Liver (tissue), 9 donors: ENCODE data around the gene DNAH1. TPM values are rescaled to one million over a fixed set of nuclear protein-coding genes. Genes with fewer than 3 reads are reported as not detected.

Source experiments
- DNase-seq: peaks from one replicate; pipeline ENCODE4 v3.0.0-alpha.2; 2017; ENCODE audit warnings: low spot score
- H3K27ac ChIP-seq, 2 donors: one replicate each; pipeline ENCODE4 v1.7.0; 2013; ENCODE audit warnings: inconsistent platforms in 2 of 2, low read length in 2 of 2, control low read depth in 1 of 2, low read depth in 1 of 2, mild to moderate bottlenecking in 1 of 2
- H3K27me3 ChIP-seq, 4 donors: one replicate each; pipeline versions ENCODE4 v1.6.1 to v1.7.0; 2013; ENCODE audit warnings: low read length in 3 of 4, inconsistent platforms in 1 of 4, mild to moderate bottlenecking in 1 of 4, moderate library complexity in 1 of 4; ENCODE audit not compliant: control insufficient read depth in 4 of 4, insufficient read depth in 4 of 4
- H3K36me3 ChIP-seq, 4 donors: one replicate each; pipeline versions ENCODE4 v1.6.1 to v1.7.0; 2013; ENCODE audit warnings: low read length in 3 of 4, mild to moderate bottlenecking in 3 of 4, low read depth in 1 of 4, moderate library complexity in 1 of 4; ENCODE audit not compliant: control insufficient read depth in 4 of 4, insufficient read depth in 3 of 4
- H3K4me1 ChIP-seq, 4 donors: one replicate each; pipeline versions ENCODE4 v1.6.1 to v1.7.0; 2013; ENCODE audit warnings: low read length in 3 of 4, mild to moderate bottlenecking in 3 of 4, moderate library complexity in 1 of 4; ENCODE audit not compliant: control insufficient read depth in 4 of 4, insufficient read depth in 4 of 4
- H3K4me3 ChIP-seq, 3 donors: one replicate each; pipeline versions ENCODE4 v1.6.1 to v1.7.0; 2013; ENCODE audit warnings: low read length in 3 of 3, control low read depth in 1 of 3, low read depth in 1 of 3, mild to moderate bottlenecking in 1 of 3
- H3K9ac ChIP-seq, 2 donors: one replicate each; pipeline ENCODE4 v1.7.0; 2013; ENCODE audit warnings: low read length in 2 of 2, mild to moderate bottlenecking in 2 of 2, moderate library complexity in 2 of 2, control low read depth in 1 of 2, low read depth in 1 of 2
- H3K9me3 ChIP-seq, 4 donors: one replicate each; pipeline versions ENCODE4 v1.6.1 to v1.7.0; 2013; ENCODE audit warnings: low read length in 3 of 4; ENCODE audit not compliant: control insufficient read depth in 4 of 4
- EGR1 ChIP-seq, 2 donors: IDR thresholded peaks; 2 replicates each; pipeline ENCODE4 v1.6.1; 2016 to 2018; ENCODE audit warnings: antibody characterized with exemption in 2 of 2, low read depth in 2 of 2
- FOXA1 ChIP-seq: IDR thresholded peaks from 2 replicates; pipeline ENCODE4 v1.6.1; 2016; ENCODE audit warnings: antibody characterized with exemption
- FOXA2 ChIP-seq: IDR thresholded peaks from 2 replicates; pipeline ENCODE4 v1.6.1; 2016; ENCODE audit warnings: antibody characterized with exemption
- GABPA ChIP-seq, 2 donors: IDR thresholded peaks in 1 of 2; conservative IDR thresholded peaks in 1 of 2; 2 replicates each; pipeline ENCODE4 v1.6.1; 2016; ENCODE audit warnings: antibody characterized with exemption in 2 of 2, mild to moderate bottlenecking in 1 of 2, moderate library complexity in 1 of 2
- HNF4A ChIP-seq, 2 donors: conservative IDR thresholded peaks; 2 replicates each; pipeline ENCODE4 v1.6.1; 2016; ENCODE audit warnings: antibody characterized with exemption in 2 of 2, mild to moderate bottlenecking in 2 of 2
- HNF4G ChIP-seq: IDR thresholded peaks from 2 replicates; pipeline ENCODE4 v1.6.1; 2016; ENCODE audit warnings: antibody characterized with exemption
- JUND ChIP-seq, 2 donors: IDR thresholded peaks; 2 replicates each; pipeline ENCODE4 v1.6.1; 2016; ENCODE audit warnings: antibody characterized with exemption in 2 of 2
- MAX ChIP-seq: IDR thresholded peaks from 2 replicates; pipeline ENCODE4 v1.6.1; 2016; ENCODE audit warnings: antibody characterized with exemption
- NR2F2 ChIP-seq: IDR thresholded peaks from 2 replicates; pipeline ENCODE4 v1.6.1; 2016; ENCODE audit warnings: antibody characterized with exemption
- RXRA ChIP-seq, 2 donors: IDR thresholded peaks; 2 replicates each; pipeline ENCODE4 v1.6.1; 2017 to 2018; ENCODE audit warnings: antibody characterized with exemption in 2 of 2, mild to moderate bottlenecking in 1 of 2
- SP1 ChIP-seq: IDR thresholded peaks from 2 replicates; pipeline ENCODE4 v1.6.1; 2018; ENCODE audit warnings: antibody characterized with exemption, mild to moderate bottlenecking
- TAF1 ChIP-seq: conservative IDR thresholded peaks from 2 replicates; pipeline ENCODE4 v1.6.1; 2016; ENCODE audit warnings: antibody characterized with exemption, mild to moderate bottlenecking
- YY1 ChIP-seq: IDR thresholded peaks from 2 replicates; pipeline ENCODE4 v1.6.1; 2016; ENCODE audit warnings: antibody characterized with exemption, mild to moderate bottlenecking
- WGBS: extraction: QIAGEN DNeasy Blood & Tissue Kit; methylation state at CpG from one replicate; pipeline ENCODE4 v1.1.7; 2013; 5-methylcytosine and 5-hydroxymethylcytosine counted together
- polyA plus RNA-seq, 2 donors: library from polyadenylated mRNA; stranded (reverse) in 1 of 2; unstranded in 1 of 2; fragments of 200-250 nt in 1 of 2; fragments of >200 nt in 1 of 2; fragmentation: Nextera tagmentation in 1 of 2; extraction: Ambion mirVana in 1 of 2; gene quantifications; one replicate each; pipeline versions ENCODE4 v1.2.1 to v1.2.3, GENCODE V29; 2013 to 2015
- total RNA-seq, 2 donors: library from RNA; depleted of rRNA; stranded (reverse); fragments of >200 nt; gene quantifications; one replicate each; pipeline ENCODE4 v1.2.3, GENCODE V29; 2014
- TF ChIP-seq, protein P1 (sequence below): IDR thresholded peaks from 2 replicates; pipeline ENCODE4 v1.6.1; 2016; ENCODE audit warnings: antibody characterized with exemption
- TF ChIP-seq, protein P2 (sequence below): fragments of 150-350 bp; IDR thresholded peaks from 2 replicates; pipeline ENCODE4 v1.5.1; 2017; ENCODE audit warnings: improper control_type of control experiment, low read depth, low read length; ENCODE audit not compliant: missing input control
- TF ChIP-seq, protein P3 (sequence below): IDR thresholded peaks from 2 replicates; pipeline ENCODE4 v1.6.1; 2016; ENCODE audit warnings: antibody characterized with exemption
- donor health status: healthy.
- donor health status: healthy.
- donor health status: healthy.
- donor health status: healthy.
- donor health status: healthy.

The DNAH1 gene
- total and polyA plus RNA-seq, 4 donors: 1.5 to 6.0 (median 2.5) TPM

DNA sequence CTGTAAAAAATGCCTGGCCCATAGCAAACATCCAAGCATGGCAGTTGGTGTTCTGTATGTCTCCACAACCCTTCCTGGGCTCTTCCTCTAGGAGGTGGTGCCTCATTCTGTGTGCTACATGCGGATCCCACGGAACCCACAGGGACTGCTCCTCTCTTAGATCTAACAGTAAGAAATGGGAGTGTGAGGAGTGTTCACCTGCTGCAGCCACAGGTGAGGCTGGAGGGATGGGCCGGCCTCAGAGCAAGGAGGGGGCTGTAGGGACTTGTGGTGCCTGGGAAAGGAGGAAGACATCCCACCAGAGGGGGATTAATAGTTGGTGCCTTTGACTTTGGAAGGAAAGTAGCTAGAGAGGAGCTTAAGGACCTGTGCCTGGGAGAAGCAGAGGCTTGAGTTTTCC lies 106.5 kb downstream of the DNAH1 start:
- no peaks in the 10 kb centered on the region for H3K27me3 ChIP-seq
- DNase-seq: no peak
- H3K27ac ChIP-seq: no peak overlapping the region
- no peak for TF ChIP-seq EGR1 (IDR thresholded peaks at IDR 0.05; ENCODE audit: low read depth in 2 of 2)
- TF ChIP-seq, protein P1, sequence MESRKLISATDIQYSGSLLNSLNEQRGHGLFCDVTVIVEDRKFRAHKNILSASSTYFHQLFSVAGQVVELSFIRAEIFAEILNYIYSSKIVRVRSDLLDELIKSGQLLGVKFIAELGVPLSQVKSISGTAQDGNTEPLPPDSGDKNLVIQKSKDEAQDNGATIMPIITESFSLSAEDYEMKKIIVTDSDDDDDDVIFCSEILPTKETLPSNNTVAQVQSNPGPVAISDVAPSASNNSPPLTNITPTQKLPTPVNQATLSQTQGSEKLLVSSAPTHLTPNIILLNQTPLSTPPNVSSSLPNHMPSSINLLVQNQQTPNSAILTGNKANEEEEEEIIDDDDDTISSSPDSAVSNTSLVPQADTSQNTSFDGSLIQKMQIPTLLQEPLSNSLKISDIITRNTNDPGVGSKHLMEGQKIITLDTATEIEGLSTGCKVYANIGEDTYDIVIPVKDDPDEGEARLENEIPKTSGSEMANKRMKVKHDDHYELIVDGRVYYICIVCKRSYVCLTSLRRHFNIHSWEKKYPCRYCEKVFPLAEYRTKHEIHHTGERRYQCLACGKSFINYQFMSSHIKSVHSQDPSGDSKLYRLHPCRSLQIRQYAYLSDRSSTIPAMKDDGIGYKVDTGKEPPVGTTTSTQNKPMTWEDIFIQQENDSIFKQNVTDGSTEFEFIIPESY: no peak
- TF ChIP-seq, protein P2, sequence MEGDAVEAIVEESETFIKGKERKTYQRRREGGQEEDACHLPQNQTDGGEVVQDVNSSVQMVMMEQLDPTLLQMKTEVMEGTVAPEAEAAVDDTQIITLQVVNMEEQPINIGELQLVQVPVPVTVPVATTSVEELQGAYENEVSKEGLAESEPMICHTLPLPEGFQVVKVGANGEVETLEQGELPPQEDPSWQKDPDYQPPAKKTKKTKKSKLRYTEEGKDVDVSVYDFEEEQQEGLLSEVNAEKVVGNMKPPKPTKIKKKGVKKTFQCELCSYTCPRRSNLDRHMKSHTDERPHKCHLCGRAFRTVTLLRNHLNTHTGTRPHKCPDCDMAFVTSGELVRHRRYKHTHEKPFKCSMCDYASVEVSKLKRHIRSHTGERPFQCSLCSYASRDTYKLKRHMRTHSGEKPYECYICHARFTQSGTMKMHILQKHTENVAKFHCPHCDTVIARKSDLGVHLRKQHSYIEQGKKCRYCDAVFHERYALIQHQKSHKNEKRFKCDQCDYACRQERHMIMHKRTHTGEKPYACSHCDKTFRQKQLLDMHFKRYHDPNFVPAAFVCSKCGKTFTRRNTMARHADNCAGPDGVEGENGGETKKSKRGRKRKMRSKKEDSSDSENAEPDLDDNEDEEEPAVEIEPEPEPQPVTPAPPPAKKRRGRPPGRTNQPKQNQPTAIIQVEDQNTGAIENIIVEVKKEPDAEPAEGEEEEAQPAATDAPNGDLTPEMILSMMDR: no peak
- TF ChIP-seq, protein P3, sequence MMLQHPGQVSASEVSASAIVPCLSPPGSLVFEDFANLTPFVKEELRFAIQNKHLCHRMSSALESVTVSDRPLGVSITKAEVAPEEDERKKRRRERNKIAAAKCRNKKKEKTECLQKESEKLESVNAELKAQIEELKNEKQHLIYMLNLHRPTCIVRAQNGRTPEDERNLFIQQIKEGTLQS: no peak
- no peak for TF ChIP-seq MAX
- TF ChIP-seq RXRA (IDR thresholded peaks at IDR 0.05): no peak
- no peak for TF ChIP-seq YY1
- TF ChIP-seq SP1: no peak
- TF ChIP-seq HNF4A (conservative IDR thresholded peaks at IDR 0.05): no peak
- TF ChIP-seq HNF4G: no peak
- TF ChIP-seq TAF1: no peak
- TF ChIP-seq GABPA (IDR thresholded peaks at IDR 0.05 in 1 of 2, conservative IDR thresholded peaks at IDR 0.05 in 1 of 2): no peak
- TF ChIP-seq FOXA1: no peak
- no peak for TF ChIP-seq FOXA2
- TF ChIP-seq JUND (IDR thresholded peaks at IDR 0.05): no peak
- 94% methylated on average over 3 of the region's 3 CpGs for WGBS
- no peak overlapping the region for H3K4me3 ChIP-seq
- H3K9ac ChIP-seq: no peak overlapping the region
- peaks cover 0 to 10% (median 3%) of the 10 kb centered on the region in 4 donors for H3K36me3 ChIP-seq
- no peaks in the 10 kb centered on the region for H3K9me3 ChIP-seq
- H3K4me1 ChIP-seq: no peaks in the 10 kb centered on the region

DNA sequence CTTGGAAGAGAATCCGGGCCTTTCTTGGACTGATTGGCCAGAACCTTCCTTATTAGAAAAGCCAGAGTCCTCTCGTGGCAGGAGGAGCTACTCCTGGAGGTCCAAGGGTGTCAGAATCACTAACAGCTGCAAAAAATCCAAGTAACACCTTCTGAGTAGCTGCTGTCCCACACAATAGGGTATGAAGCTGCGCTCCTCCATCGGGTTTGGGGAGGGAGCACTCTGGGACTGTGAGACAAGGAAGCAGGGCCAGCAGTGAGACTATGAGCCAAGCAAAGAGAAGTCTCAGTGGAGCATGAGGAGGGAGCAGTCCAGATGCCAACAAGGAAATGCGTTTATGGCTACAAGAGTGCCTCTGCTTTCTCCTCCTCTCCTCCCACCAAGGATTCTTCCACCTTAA lies 107.1 kb downstream of the DNAH1 start:
- DNase-seq: no peak
- TF ChIP-seq TAF1 (no peak), NR2F2 (no peak)
- Histone ChIP-seq H3K9me3 (no peaks in the 10 kb centered on the region), H3K27ac (no peak overlapping the region), H3K4me1 (no peaks in the 10 kb centered on the region), H3K27me3 (no peaks in the 10 kb centered on the region), H3K9ac (no peak overlapping the region), H3K4me3 (no peak overlapping the region), H3K36me3 (peaks cover 0 to 10% (median 3%) of the 10 kb centered on the region in 4 donors)
- WGBS: 84% methylated on average over 5 of the region's 5 CpGs
